K562 (cell line): ENCODE data around the gene PLEKHS1. TPM values are rescaled to one million over a fixed set of nuclear protein-coding genes. Genes with fewer than 3 reads are reported as not detected.
A peak's percentile ranks its signal among the peaks of the same experiment; 100 is the strongest.

Experiments used
- ATF7 ChIP-seq: fragments of 450-650 bp; IDR thresholded peaks from 2 replicates; pipeline ENCODE4 v1.7.1; 2014; ENCODE audit warnings: mild to moderate bottlenecking, moderate library complexity
- C11orf30 ChIP-seq: fragments of 450-650 bp; IDR thresholded peaks from 2 replicates; pipeline ENCODE4 v1.6.1; 2016; ENCODE audit warnings: low read depth, mild to moderate bottlenecking
- CREBBP ChIP-seq: IDR thresholded peaks from one replicate; pipeline ENCODE4 v1.6.1; 2012; ENCODE audit warnings: low read depth, mild to moderate bottlenecking, control low read depth, inconsistent platforms, low read length
- HNRNPL ChIP-seq: fragments of 200-400 bp; formaldehyde crosslinking; IDR thresholded peaks from 2 replicates; pipeline ENCODE4 v1.6.1; 2017; ENCODE audit warnings: low read depth, mild to moderate bottlenecking, low read length
- IFI16 ChIP-seq: fragments of 250-450 bp; sonication (Bioruptor Pico); IDR thresholded peaks from 2 replicates; pipeline ENCODE4 v2.1.2; 2022; ENCODE audit warnings: mild to moderate bottlenecking, inconsistent platforms
- MAFG ChIP-seq: fragments of 450-650 bp; conservative IDR thresholded peaks from 2 replicates; pipeline ENCODE4 v1.6.1; 2016; ENCODE audit warnings: missing genetic modification characterization, missing compliant biosample characterization
- MAFK ChIP-seq: IDR thresholded peaks from 2 replicates; pipeline ENCODE4 v1.6.1; 2011; ENCODE audit warnings: low read length, improper control_type of control experiment
- NUFIP1 ChIP-seq: fragments of 450-650 bp; IDR thresholded peaks from 2 replicates; pipeline ENCODE4 v1.6.1; 2018; ENCODE audit not compliant: partially characterized antibody
- RHOXF2B ChIP-seq: fragments of 250-450 bp; sonication (Bioruptor Pico); conservative IDR thresholded peaks from 2 replicates; pipeline ENCODE4 v1.5.1; 2021
- STAG1 ChIP-seq: sonication (generic); formaldehyde crosslinking; IDR thresholded peaks from 2 replicates; pipeline ENCODE4 v1.5.0; 2020; ENCODE audit warnings: missing genetic modification reagents, borderline replicate concordance
- XRCC5 ChIP-seq: fragments of 200-400 bp; formaldehyde crosslinking; IDR thresholded peaks from 2 replicates; pipeline ENCODE4 v1.6.1; 2017; ENCODE audit warnings: low read depth, mild to moderate bottlenecking, low read length
- ZNF23 ChIP-seq: fragments of 250-450 bp; sonication (Bioruptor Pico); IDR thresholded peaks from 2 replicates; pipeline ENCODE4 v1.4.0; 2020; ENCODE audit warnings: mild to moderate bottlenecking
- ZNF253 ChIP-seq: fragments of 250-450 bp; sonication (Bioruptor Pico); conservative IDR thresholded peaks from 2 replicates; pipeline ENCODE4 v1.6.1; 2021; ENCODE audit warnings: mild to moderate bottlenecking
- ZNF316 ChIP-seq: fragments of 450-650 bp; IDR thresholded peaks from 2 replicates; pipeline ENCODE4 v1.6.1; 2016
- ZNF347 ChIP-seq: fragments of 450-650 bp; formaldehyde crosslinking; IDR thresholded peaks from 2 replicates; pipeline ENCODE4 v1.4.0; 2020; ENCODE audit warnings: low read depth, mild to moderate bottlenecking, moderate library complexity
- ZNF507 ChIP-seq: conservative IDR thresholded peaks from 2 replicates; pipeline ENCODE4 v1.6.1; 2017; ENCODE audit warnings: missing genetic modification characterization, missing compliant biosample characterization
- ZNF707 ChIP-seq: fragments of 250-450 bp; sonication (Bioruptor Pico); conservative IDR thresholded peaks from 2 replicates; pipeline ENCODE4 v1.8.0; 2022; ENCODE audit warnings: inconsistent platforms, mild to moderate bottlenecking, moderate library complexity
- ZNF780A ChIP-seq: fragments of 250-450 bp; sonication (Bioruptor Pico); IDR thresholded peaks from 2 replicates; pipeline ENCODE4 v1.5.0; 2021; ENCODE audit warnings: mild to moderate bottlenecking
- polyA plus RNA-seq, 8 experiments: library from polyadenylated mRNA; depleted of rRNA in 4 of 8; stranded (reverse) in 5 of 8; unstranded in 3 of 8; fragments of >200 nt; fragmentation: Nextera tagmentation in 2 of 8; fragmentation: Illumina TruSeq in 1 of 8; extraction: Ambion mirVana in 2 of 8; extraction: Trizol in 1 of 8; gene quantifications; 2 replicates each; pipeline versions ENCODE4 v1.2.1 to v1.2.3, GENCODE V29; 2011 to 2014; ENCODE audit warnings: inconsistent platforms in 1 of 8, missing spikeins in 1 of 8
- total RNA-seq, 7 experiments: library from RNA; depleted of rRNA in 6 of 7; stranded (reverse); fragments of >200 nt in 6 of 7; fragmentation: Illumina TruSeq in 2 of 7; extraction: Trizol in 2 of 7; gene quantifications; 2 replicates each; pipeline versions ENCODE4 v1.2.1 to v1.2.3, GENCODE V29; 2011 to 2021; ENCODE audit warnings: low replicate concordance in 1 of 7
- TF ChIP-seq, protein P1 (sequence below): fragments of 250-450 bp; sonication (Bioruptor Pico); IDR thresholded peaks from 2 replicates; pipeline ENCODE4 v1.4.0; 2020
- TF ChIP-seq, protein P2 (sequence below): sonication (generic); formaldehyde crosslinking; IDR thresholded peaks from 2 replicates; pipeline ENCODE4 v1.8.0; 2023; ENCODE audit warnings: missing genetic modification reagents, mild to moderate bottlenecking, borderline replicate concordance

PLEKHS1 gene
- total and polyA plus RNA-seq, 9 of the 15 experiments (the other 6 are each of a cell fraction or from before 2014, with no cell fraction given) = not detected

DNA sequence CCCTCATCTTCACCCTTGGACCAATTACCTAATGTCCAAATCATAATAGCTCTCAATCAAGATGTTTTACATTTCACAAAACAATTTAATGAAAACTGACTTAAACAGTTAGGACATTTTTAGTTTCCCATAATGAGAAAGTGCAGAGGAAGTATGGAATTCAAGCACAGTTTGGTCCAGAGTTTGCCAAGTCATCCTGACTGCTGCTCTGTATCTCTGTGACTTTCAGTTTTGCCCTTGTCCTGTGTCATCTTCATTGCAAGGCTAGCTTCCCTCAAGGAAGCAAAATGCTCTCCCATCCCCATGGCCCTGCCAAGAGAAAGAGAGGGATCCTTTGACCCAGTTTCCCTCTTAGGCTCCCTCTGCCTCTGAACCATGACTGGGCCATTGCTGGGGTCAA lies 7.9 kb upstream of the PLEKHS1 start (continued):
- TF ChIP-seq HNRNPL (no peak), RHOXF2B (CRISPR knock-in tag) (no peak), CREBBP (no peak), MAFG (tag) (peak; percentile 79), ZNF347 (CRISPR knock-in tag) (no peak), STAG1 (CRISPR knock-in tag) (no peak), ZNF316 (peak; percentile 34; the same call in 1 of the 2 replicates), MAFK (0 out of 2 replicates have a peak, but pooled peaks have one; percentile 19), ZNF780A (CRISPR knock-in tag) (no peak), ZNF507 (tag) (no peak), XRCC5 (no peak), ZNF253 (CRISPR knock-in tag) (no peak), ZNF23 (CRISPR knock-in tag) (no peak), ZNF707 (no peak), NUFIP1 (no peak), IFI16 (CRISPR knock-in tag) (no peak), C11orf30 (0 out of 2 replicates have a peak, but pooled peaks have one; percentile 13), ATF7 (no peak)
- TF ChIP-seq, protein P1, sequence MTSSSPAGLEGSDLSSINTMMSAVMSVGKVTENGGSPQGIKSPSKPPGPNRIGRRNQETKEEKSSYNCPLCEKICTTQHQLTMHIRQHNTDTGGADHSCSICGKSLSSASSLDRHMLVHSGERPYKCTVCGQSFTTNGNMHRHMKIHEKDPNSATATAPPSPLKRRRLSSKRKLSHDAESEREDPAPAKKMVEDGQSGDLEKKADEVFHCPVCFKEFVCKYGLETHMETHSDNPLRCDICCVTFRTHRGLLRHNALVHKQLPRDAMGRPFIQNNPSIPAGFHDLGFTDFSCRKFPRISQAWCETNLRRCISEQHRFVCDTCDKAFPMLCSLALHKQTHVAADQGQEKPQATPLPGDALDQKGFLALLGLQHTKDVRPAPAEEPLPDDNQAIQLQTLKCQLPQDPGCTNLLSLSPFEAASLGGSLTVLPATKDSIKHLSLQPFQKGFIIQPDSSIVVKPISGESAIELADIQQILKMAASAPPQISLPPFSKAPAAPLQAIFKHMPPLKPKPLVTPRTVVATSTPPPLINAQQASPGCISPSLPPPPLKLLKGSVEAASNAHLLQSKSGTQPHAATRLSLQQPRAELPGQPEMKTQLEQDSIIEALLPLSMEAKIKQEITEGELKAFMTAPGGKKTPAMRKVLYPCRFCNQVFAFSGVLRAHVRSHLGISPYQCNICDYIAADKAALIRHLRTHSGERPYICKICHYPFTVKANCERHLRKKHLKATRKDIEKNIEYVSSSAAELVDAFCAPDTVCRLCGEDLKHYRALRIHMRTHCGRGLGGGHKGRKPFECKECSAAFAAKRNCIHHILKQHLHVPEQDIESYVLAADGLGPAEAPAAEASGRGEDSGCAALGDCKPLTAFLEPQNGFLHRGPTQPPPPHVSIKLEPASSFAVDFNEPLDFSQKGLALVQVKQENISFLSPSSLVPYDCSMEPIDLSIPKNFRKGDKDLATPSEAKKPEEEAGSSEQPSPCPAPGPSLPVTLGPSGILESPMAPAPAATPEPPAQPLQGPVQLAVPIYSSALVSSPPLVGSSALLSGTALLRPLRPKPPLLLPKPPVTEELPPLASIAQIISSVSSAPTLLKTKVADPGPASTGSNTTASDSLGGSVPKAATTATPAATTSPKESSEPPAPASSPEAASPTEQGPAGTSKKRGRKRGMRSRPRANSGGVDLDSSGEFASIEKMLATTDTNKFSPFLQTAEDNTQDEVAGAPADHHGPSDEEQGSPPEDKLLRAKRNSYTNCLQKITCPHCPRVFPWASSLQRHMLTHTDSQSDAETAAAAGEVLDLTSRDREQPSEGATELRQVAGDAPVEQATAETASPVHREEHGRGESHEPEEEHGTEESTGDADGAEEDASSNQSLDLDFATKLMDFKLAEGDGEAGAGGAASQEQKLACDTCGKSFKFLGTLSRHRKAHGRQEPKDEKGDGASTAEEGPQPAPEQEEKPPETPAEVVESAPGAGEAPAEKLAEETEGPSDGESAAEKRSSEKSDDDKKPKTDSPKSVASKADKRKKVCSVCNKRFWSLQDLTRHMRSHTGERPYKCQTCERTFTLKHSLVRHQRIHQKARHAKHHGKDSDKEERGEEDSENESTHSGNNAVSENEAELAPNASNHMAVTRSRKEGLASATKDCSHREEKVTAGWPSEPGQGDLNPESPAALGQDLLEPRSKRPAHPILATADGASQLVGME (CRISPR knock-in tag) = no peak
- TF ChIP-seq, protein P2, sequence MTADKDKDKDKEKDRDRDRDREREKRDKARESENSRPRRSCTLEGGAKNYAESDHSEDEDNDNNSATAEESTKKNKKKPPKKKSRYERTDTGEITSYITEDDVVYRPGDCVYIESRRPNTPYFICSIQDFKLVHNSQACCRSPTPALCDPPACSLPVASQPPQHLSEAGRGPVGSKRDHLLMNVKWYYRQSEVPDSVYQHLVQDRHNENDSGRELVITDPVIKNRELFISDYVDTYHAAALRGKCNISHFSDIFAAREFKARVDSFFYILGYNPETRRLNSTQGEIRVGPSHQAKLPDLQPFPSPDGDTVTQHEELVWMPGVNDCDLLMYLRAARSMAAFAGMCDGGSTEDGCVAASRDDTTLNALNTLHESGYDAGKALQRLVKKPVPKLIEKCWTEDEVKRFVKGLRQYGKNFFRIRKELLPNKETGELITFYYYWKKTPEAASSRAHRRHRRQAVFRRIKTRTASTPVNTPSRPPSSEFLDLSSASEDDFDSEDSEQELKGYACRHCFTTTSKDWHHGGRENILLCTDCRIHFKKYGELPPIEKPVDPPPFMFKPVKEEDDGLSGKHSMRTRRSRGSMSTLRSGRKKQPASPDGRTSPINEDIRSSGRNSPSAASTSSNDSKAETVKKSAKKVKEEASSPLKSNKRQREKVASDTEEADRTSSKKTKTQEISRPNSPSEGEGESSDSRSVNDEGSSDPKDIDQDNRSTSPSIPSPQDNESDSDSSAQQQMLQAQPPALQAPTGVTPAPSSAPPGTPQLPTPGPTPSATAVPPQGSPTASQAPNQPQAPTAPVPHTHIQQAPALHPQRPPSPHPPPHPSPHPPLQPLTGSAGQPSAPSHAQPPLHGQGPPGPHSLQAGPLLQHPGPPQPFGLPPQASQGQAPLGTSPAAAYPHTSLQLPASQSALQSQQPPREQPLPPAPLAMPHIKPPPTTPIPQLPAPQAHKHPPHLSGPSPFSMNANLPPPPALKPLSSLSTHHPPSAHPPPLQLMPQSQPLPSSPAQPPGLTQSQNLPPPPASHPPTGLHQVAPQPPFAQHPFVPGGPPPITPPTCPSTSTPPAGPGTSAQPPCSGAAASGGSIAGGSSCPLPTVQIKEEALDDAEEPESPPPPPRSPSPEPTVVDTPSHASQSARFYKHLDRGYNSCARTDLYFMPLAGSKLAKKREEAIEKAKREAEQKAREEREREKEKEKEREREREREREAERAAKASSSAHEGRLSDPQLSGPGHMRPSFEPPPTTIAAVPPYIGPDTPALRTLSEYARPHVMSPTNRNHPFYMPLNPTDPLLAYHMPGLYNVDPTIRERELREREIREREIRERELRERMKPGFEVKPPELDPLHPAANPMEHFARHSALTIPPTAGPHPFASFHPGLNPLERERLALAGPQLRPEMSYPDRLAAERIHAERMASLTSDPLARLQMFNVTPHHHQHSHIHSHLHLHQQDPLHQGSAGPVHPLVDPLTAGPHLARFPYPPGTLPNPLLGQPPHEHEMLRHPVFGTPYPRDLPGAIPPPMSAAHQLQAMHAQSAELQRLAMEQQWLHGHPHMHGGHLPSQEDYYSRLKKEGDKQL = no peak
